Measurements from ENCODE around the gene TCF15. TPM values are rescaled to one million over a fixed set of nuclear protein-coding genes. Genes with fewer than 3 reads are reported as not detected.

Gene TCF15
- total RNA-seq, 2 experiments from 2014 or later = 0.23 TPM; not detected in 1

DNA sequence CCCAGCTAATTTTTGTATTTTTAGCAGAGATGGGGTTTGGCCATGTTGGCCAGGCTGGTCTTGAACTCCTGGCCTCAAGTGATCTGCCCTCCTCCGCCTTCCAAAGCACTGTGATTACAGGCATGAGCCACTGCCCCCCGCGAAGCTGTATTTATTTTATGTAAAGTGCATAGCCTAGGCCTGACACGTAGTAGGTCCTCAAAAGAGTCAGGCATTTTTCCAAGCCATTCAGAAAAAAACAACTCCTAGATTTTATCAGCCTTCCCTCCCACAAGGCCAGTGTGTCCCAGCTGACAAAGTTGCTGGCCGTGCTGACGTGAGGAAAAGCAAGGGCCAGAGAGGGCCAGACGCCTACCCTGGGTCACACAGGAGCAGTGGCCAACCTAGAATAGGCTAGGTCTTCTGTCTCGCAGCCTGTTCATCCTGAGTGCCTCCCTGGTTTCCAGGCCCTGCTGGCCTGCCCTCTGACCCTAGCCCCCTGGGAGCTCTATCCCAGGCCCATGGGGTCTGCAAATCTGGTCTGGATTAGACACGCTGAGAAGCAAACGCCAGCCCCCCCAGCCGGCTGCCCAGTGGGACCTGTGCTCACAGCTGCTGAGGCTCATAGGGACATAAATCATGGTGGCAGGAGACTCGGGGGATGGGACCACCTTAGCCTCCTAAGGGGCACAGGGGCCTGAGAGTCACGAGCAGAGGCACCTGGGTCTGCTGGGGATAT is 11.8 kb downstream of the TCF15 start:
- ChIA-PET CTCF (interaction anchor here (1.1 to 1.5 kb wide), 2 partner anchors 68 to 358 kb away, joined by 3 read pairs; no protein-coding TSS in a partner anchor), POLR2A (no interaction called here)
- DNase-seq (no peak), ATAC-seq (no peak)
- no peaks in the 10 kb centered on the region for H3K9me3 Mint-ChIP-seq
- no peaks in the 10 kb centered on the region for H3K36me3 Mint-ChIP-seq (ENCODE audit: low read depth)
- intact Hi-C loops (cut with micrococcal nuclease) = no loop called here
- TF ChIP-seq, protein P1, sequence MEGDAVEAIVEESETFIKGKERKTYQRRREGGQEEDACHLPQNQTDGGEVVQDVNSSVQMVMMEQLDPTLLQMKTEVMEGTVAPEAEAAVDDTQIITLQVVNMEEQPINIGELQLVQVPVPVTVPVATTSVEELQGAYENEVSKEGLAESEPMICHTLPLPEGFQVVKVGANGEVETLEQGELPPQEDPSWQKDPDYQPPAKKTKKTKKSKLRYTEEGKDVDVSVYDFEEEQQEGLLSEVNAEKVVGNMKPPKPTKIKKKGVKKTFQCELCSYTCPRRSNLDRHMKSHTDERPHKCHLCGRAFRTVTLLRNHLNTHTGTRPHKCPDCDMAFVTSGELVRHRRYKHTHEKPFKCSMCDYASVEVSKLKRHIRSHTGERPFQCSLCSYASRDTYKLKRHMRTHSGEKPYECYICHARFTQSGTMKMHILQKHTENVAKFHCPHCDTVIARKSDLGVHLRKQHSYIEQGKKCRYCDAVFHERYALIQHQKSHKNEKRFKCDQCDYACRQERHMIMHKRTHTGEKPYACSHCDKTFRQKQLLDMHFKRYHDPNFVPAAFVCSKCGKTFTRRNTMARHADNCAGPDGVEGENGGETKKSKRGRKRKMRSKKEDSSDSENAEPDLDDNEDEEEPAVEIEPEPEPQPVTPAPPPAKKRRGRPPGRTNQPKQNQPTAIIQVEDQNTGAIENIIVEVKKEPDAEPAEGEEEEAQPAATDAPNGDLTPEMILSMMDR (IDR thresholded peaks at IDR 0.05) = no peak
- no peaks in the 10 kb centered on the region for H3K4me1 Mint-ChIP-seq (ENCODE audit: low read depth)
- H3K27ac Mint-ChIP-seq = no peak overlapping the region
- peaks cover 2% of the 10 kb centered on the region for H3K27me3 Mint-ChIP-seq
- no peak overlapping the region for H3K4me3 Mint-ChIP-seq

DNA sequence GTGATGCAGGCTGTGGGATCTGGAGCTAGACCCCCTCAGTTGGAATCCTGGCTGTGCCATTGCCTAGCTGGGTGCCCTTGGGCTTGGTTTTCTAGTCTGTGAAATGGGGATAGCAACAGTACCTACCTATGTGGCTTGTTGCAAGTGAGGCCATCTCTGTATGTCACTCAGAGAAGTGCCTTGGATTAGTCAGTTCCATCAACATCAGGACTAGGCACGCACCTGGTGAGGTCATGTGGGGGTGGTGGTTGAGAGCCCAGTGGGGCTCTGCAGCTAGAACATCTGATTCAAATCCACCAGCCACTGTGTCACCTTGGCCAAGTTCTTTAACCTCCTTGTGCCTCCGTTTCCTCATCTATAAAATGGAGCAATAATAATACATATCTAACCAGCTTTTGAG is 12.5 kb downstream of the TCF15 start:
- intact Hi-C loops (cut with micrococcal nuclease) = no loop called here
- no peaks in the 10 kb centered on the region for H3K36me3 Mint-ChIP-seq (ENCODE audit: low read depth)

DNA sequence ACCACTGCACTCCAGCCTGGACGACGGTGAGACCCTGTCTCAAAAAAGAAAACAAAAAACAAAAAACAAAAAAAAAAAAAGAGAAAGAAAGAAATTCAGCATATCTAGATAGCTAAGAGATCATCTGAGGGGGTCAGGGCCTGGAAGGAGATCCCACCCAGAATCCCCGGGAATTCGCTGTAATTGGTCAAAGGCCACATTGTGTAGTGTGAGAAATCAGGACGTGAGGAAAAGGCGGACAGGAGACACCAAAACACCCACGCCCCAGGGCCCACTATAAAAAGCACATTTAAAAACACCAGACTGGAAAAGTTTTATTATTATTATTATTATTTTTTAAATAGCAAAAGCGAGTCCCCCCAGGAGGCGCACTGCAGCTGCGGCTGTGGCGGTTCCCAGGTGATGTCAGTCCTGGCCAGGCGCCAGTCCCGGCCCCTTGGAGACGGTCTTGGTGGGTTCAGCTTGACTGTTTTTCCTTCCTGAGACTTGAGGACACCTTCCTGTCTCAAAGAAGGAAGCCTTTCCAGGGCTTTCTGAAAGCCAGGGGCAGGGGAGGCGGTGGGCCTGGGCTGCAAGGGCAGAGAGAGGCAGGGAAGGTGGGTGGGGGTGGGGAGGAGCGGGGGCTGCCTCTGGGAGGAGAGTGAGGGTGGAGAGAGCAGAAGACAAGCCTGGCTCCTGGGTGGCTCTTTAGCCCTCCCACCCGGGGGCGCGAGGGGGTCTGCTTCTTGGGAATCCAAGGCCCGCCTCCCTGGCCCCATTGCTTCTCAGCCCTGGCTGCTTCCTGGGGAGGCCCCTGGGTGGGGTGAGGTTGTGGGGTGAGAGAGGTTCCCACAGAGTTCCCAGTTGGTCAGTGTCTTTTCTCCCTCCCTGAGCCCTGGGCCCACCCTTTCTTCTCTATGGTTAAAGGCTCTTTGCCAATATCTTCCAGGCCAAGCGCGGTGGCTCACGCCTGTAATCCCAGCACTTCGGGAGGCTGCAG is 14.5 kb downstream of the TCF15 start:
- H3K27ac Mint-ChIP-seq = no peak overlapping the region
- ATAC-seq = no peak
- no peaks in the 10 kb centered on the region for H3K9me3 Mint-ChIP-seq
- TF ChIP-seq, protein P1 (IDR thresholded peaks at IDR 0.05) = no peak
- H3K4me3 Mint-ChIP-seq = no peak overlapping the region
- POLR2A ChIA-PET = no interaction called here
- no peak for DNase-seq
- H3K27me3 Mint-ChIP-seq = peaks cover 11% of the 10 kb centered on the region
- CTCF ChIA-PET = no interaction called here
- no peaks in the 10 kb centered on the region for H3K4me1 Mint-ChIP-seq (ENCODE audit: low read depth)
- intact Hi-C loops (cut with micrococcal nuclease) = no loop called here
- H3K36me3 Mint-ChIP-seq (ENCODE audit: low read depth) = no peaks in the 10 kb centered on the region

More for the DNA sequence above, 12.5 kb downstream of the TCF15 start:
- DNase-seq (no peak), ATAC-seq (no peak)
- no peak overlapping the region for H3K4me3 Mint-ChIP-seq
- peaks cover 2% of the 10 kb centered on the region for H3K27me3 Mint-ChIP-seq
- no peak overlapping the region for H3K27ac Mint-ChIP-seq
- ChIA-PET POLR2A (no interaction called here), CTCF (interaction anchor here (1.5 kb wide), 1 partner anchor 69 kb away, joined by 3 read pairs; no protein-coding TSS in a partner anchor)
- TF ChIP-seq, protein P1 (IDR thresholded peaks at IDR 0.05) = no peak
- H3K9me3 Mint-ChIP-seq = no peaks in the 10 kb centered on the region
- no peaks in the 10 kb centered on the region for H3K4me1 Mint-ChIP-seq (ENCODE audit: low read depth)

DNA sequence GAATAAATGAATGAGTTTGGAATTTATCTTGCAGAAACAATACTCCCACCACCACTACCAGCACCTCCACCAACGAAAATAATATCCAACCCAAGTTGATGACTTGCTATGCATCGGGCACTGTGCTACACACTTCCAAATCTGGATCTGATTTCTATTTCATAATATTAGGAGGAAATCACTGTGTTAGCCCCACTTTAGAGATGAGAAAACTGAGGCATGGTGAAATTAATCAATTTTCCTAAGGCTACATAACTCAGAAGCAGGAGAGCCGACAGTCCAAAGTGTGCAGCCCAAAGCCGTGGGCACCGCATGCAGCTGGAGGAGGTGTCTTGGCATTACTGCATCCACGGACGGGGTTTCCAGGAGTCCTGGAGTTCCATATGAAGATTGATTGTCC is 17.6 kb downstream of the TCF15 start:
- intact Hi-C loops (cut with micrococcal nuclease) = no loop called here
- TF ChIP-seq, protein P1 (IDR thresholded peaks at IDR 0.05) = no peak
- no peak for ATAC-seq

More for the DNA sequence above, 17.6 kb downstream of the TCF15 start:
- H3K27me3 Mint-ChIP-seq = peaks cover 16% of the 10 kb centered on the region
- no peak overlapping the region for H3K4me3 Mint-ChIP-seq
- ChIA-PET POLR2A (no interaction called here), CTCF (interaction anchor here (1.0 kb wide), 1 partner anchor 53 kb away, joined by 3 read pairs; no protein-coding TSS in a partner anchor)
- no peak for DNase-seq
- no peak overlapping the region for H3K27ac Mint-ChIP-seq
- no peaks in the 10 kb centered on the region for H3K4me1 Mint-ChIP-seq (ENCODE audit: low read depth)
- H3K36me3 Mint-ChIP-seq (ENCODE audit: low read depth) = no peaks in the 10 kb centered on the region
- no peaks in the 10 kb centered on the region for H3K9me3 Mint-ChIP-seq

Data from activated CD8-positive, alpha-beta T cell treated with anti-CD3 and anti-CD28 coated beads for 36 hours (primary cell).